ENCODE data around the gene IRF5.

Gene IRF5

GRCh38 chr7:128989961-128990360, 52.2 kb downstream of the IRF5 start:
- POLR2A ChIA-PET: no interaction called here

More at GRCh38 chr7:128989961-128990360, 52.2 kb downstream of the IRF5 start:
- no peak overlapping the region for H3K27ac ChIP-seq (ENCODE audit: extremely low read depth, low read depth, low read length)
- CTCF ChIA-PET: interaction anchor here (0.7 kb wide), 1 partner anchor 101 kb away, joined by 4 read pairs; no protein-coding TSS in a partner anchor
- H3K36me3 ChIP-seq (ENCODE audit: control insufficient read depth in 2 of 2, insufficient read depth in 1 of 2, low read length in 2 of 2): peaks cover 34 to 47% of the 10 kb centered on the region in 2 experiments
- H3K4me3 ChIP-seq (ENCODE audit: low read depth, low read length): no peak overlapping the region
- no peaks in the 10 kb centered on the region for H3K4me1 ChIP-seq (ENCODE audit: control insufficient read depth, insufficient read depth, low read length)
- TF ChIP-seq PRDM10 (tag by site-specific recombination; IDR thresholded peaks at IDR 0.05) (no peak), ZNF561 (tag by site-specific recombination; IDR thresholded peaks at IDR 0.05; ENCODE audit: borderline replicate concordance) (no peak), ZXDB (tag by site-specific recombination; IDR thresholded peaks at IDR 0.05) (no peak), OSR2 (tag by site-specific recombination; IDR thresholded peaks at IDR 0.05) (no peak), ZFHX2 (tag by site-specific recombination; conservative IDR thresholded peaks at IDR 0.05) (no peak), ZNF19 (tag by site-specific recombination; IDR thresholded peaks at IDR 0.05; ENCODE audit: low read depth) (no peak), HOXC10 (CRISPR knock-in tag; IDR thresholded peaks at IDR 0.05) (no peak), ZBTB10 (tag by site-specific recombination; IDR thresholded peaks at IDR 0.05) (no peak), YY2 (tag by site-specific recombination; IDR thresholded peaks at IDR 0.05) (no peak), ZSCAN16 (tag by site-specific recombination; IDR thresholded peaks at IDR 0.05) (no peak), TCF7L2 (IDR thresholded peaks at IDR 0.05; ENCODE audit: borderline replicate concordance, low read depth, low read length) (no peak), SP7 (tag by site-specific recombination; IDR thresholded peaks at IDR 0.05) (no peak), YY1 (tag by site-specific recombination; IDR thresholded peaks at IDR 0.05) (no peak), ZNF701 (tag by site-specific recombination; IDR thresholded peaks at IDR 0.05) (no peak), PRDM4 (tag by site-specific recombination; IDR thresholded peaks at IDR 0.05) (no peak), ZBTB6 (tag by site-specific recombination; IDR thresholded peaks at IDR 0.05) (no peak), ZNF596 (tag by site-specific recombination; IDR thresholded peaks at IDR 0.05) (no peak), ZNF837 (tag by site-specific recombination; IDR thresholded peaks at IDR 0.05) (no peak), ZBTB44 (tag by site-specific recombination; IDR thresholded peaks at IDR 0.05) (no peak)
- H3K9me3 ChIP-seq (ENCODE audit: control insufficient read depth, insufficient read depth, low read depth, low read length): no peaks in the 10 kb centered on the region

All from HEK293 (cell line).